Panc1 (cell line): Measurements from ENCODE around the gene FAM20A. TPM values are rescaled to one million over a fixed set of nuclear protein-coding genes. Genes with fewer than 3 reads are reported as not detected.

Experiments used
- ATAC-seq: fragments of 200-7000 bp; cut with Tn5 transposase; 2 replicates; pipeline ENCODE4 v1.9.1; 2020; ENCODE audit warnings: mild to moderate bottlenecking, moderate library complexity
- BruUV-seq: library from RNA; stranded (reverse); fragments of 400-500 nt; replicated peaks from 2 replicates; lab custom pipeline; 2021; lab: Mats Ljungman, UMichigan
- CTCF ChIA-PET: fragments of 300-600 bp; sonication (Branson Sonifier 250); formaldehyde crosslinking; loops from one replicate; lab custom pipeline; 2022; ENCODE audit warnings: antibody characterized with exemption; lab: Charles Lee
- POLR2A ChIA-PET: fragments of 300-600 bp; sonication (Branson Sonifier 250); formaldehyde crosslinking; loops from one replicate; lab custom pipeline; 2022; ENCODE audit warnings: antibody characterized with exemption; lab: Charles Lee
- DNase-seq: peaks from one replicate; pipeline ENCODE4 v3.0.0-alpha.2; 2010; ENCODE audit warnings: low read depth, low spot score
- H3K27ac ChIP-seq: 2 replicates; pipeline ENCODE4 v1.5.1; 2011; ENCODE audit warnings: mild to moderate bottlenecking, low read length, inconsistent platforms
- H3K27me3 ChIP-seq: fragments of 200-500 bp; sonication (Bioruptor generic); 2 replicates; pipeline ENCODE4 v1.6.0; 2014; ENCODE audit warnings: low read length, inconsistent platforms; ENCODE audit not compliant: control insufficient read depth, insufficient read depth
- H3K36me3 ChIP-seq: fragments of 200-500 bp; sonication (Bioruptor generic); 2 replicates; pipeline ENCODE4 v1.5.1; 2014; ENCODE audit warnings: inconsistent platforms, mild to moderate bottlenecking, low read length, moderate library complexity; ENCODE audit not compliant: control insufficient read depth, insufficient read depth
- H3K4me1 ChIP-seq: 2 replicates; pipeline ENCODE4 v1.5.1; 2011; ENCODE audit warnings: inconsistent platforms, mild to moderate bottlenecking, low read length, moderate library complexity; ENCODE audit not compliant: control insufficient read depth, insufficient read depth
- H3K4me3 ChIP-seq, 2 experiments: 2 replicates each; pipeline ENCODE4 v1.5.1; 2011 to 2012; ENCODE audit warnings: low read depth in 2 of 2, low read length in 2 of 2, mild to moderate bottlenecking in 2 of 2, inconsistent platforms in 1 of 2, moderate library complexity in 1 of 2
- H3K9me3 ChIP-seq: fragments of 200-500 bp; sonication (Bioruptor generic); 2 replicates; pipeline ENCODE4 v1.5.1; 2014; ENCODE audit warnings: low read depth, mild to moderate bottlenecking, inconsistent platforms, low read length, moderate library complexity; ENCODE audit not compliant: control insufficient read depth, insufficient read depth
- CTCF ChIP-seq: fragments of 450-650 bp; IDR thresholded peaks from 2 replicates; pipeline ENCODE4 v1.5.1; 2017; ENCODE audit warnings: mild to moderate bottlenecking
- POLR2AphosphoS5 ChIP-seq: IDR thresholded peaks from 2 replicates; pipeline ENCODE4 v1.6.1; 2012; ENCODE audit warnings: mild to moderate bottlenecking, low read depth, low read length, moderate library complexity
- REST ChIP-seq, 2 experiments: IDR thresholded peaks; 2 replicates each; pipeline ENCODE4 v1.6.1; 2011 to 2012; ENCODE audit warnings: low read depth in 2 of 2, control low read depth in 1 of 2, low read length in 1 of 2, mild to moderate bottlenecking in 1 of 2, moderate library complexity in 1 of 2; ENCODE audit not compliant: insufficient read depth in 1 of 2
- SIN3A ChIP-seq: IDR thresholded peaks from 2 replicates; pipeline ENCODE4 v1.6.1; 2012; ENCODE audit warnings: low read depth, mild to moderate bottlenecking, low read length, moderate library complexity, borderline replicate concordance; ENCODE audit not compliant: insufficient read depth
- TCF7L2 ChIP-seq: IDR thresholded peaks from 2 replicates; pipeline ENCODE4 v1.6.1; 2011; ENCODE audit warnings: mild to moderate bottlenecking, low read depth, low read length, inconsistent platforms
- in situ Hi-C: cut with HindIII; loops from 2 replicates; pipeline ENCODE4 v1.10.0; 2016; ENCODE audit warnings: low sequenced_read_pairs, low pct_unique_long_range_greater_than_20kb
- intact Hi-C: fragments of 100-400 bp; cut with micrococcal nuclease; formaldehyde crosslinking; loops from one replicate; pipeline ENCODE4 v1.10.0; 2022; ENCODE audit not compliant: unreplicated experiment
- total RNA-seq: library from RNA; stranded (reverse); gene quantifications from one replicate; pipeline ENCODE4 v1.2.1, GENCODE V29; 2021; ENCODE audit not compliant: unreplicated experiment

FAM20A gene
- total RNA-seq, 1 experiment from 2014 or later = 0.44 TPM

GRCh38 chr17:68591583-68591982, 9.6 kb downstream of the FAM20A start:
- Histone ChIP-seq H3K4me1 (no peaks in the 10 kb centered on the region), H3K27ac (no peak overlapping the region), H3K4me3 (no peak overlapping the region), H3K9me3 (no peaks in the 10 kb centered on the region), H3K27me3 (no peaks in the 10 kb centered on the region; the same call in 1 of the 2 replicates), H3K36me3 (no peaks in the 10 kb centered on the region)
- DNase-seq (no peak), ATAC-seq (no peak)
- BruUV-seq = no TSS peak
- in situ Hi-C loops (no loop called here), intact Hi-C loops (no loop called here)
- TF ChIP-seq REST (IDR thresholded peaks at IDR 0.05; ENCODE audit: insufficient read depth in 1 of 2, low read depth in 2 of 2, low read length in 1 of 2) (no peak), POLR2AphosphoS5 (no peak), SIN3A (no peak), TCF7L2 (no peak), CTCF (no peak)
- CTCF ChIA-PET = interaction anchor here (0.5 kb wide), 1 partner anchor 36 kb away, joined by 5 read pairs; no protein-coding TSS in a partner anchor
- POLR2A ChIA-PET = no interaction called here

- no peak for ATAC-seq
- CTCF ChIA-PET = no interaction called here
- in situ Hi-C loops = no loop called here
These were observed 12.1 kb downstream of the FAM20A start for GRCh38 chr17:68589086-68589485.

More at GRCh38 chr17:68589086-68589485, 12.1 kb downstream of the FAM20A start:
- H3K36me3 ChIP-seq = no peaks in the 10 kb centered on the region
- no peak overlapping the region for H3K27ac ChIP-seq
- no peaks in the 10 kb centered on the region for H3K4me1 ChIP-seq
- intact Hi-C loops = no loop called here
- H3K9me3 ChIP-seq = no peaks in the 10 kb centered on the region
- H3K27me3 ChIP-seq = no peaks in the 10 kb centered on the region; the same call in 1 of the 2 replicates
- H3K4me3 ChIP-seq = no peak overlapping the region
- POLR2A ChIA-PET = no interaction called here
- no TSS peak for BruUV-seq
- DNase-seq = no peak
- TF ChIP-seq REST (IDR thresholded peaks at IDR 0.05; ENCODE audit: insufficient read depth in 1 of 2, low read depth in 2 of 2, low read length in 1 of 2) (no peak), POLR2AphosphoS5 (no peak), CTCF (no peak), TCF7L2 (no peak), SIN3A (no peak)
